Kidney epithelial cell (primary cell): ENCODE data around the gene FNDC5. TPM values are rescaled to one million over a fixed set of nuclear protein-coding genes. Genes with fewer than 3 reads are reported as not detected.

Source experiments
- DNase-seq: peaks from one replicate; pipeline ENCODE4 v3.0.0-alpha.2; 2010; ENCODE audit warnings: low read depth
- H3K27me3 ChIP-seq: 2 replicates; pipeline ENCODE4 v1.6.0; 2011; ENCODE audit warnings: low read length; ENCODE audit not compliant: control insufficient read depth, insufficient read depth
- H3K36me3 ChIP-seq: 2 replicates; pipeline ENCODE4 v1.5.1; 2011; ENCODE audit warnings: low read length; ENCODE audit not compliant: control insufficient read depth, insufficient read depth
- H3K4me3 ChIP-seq: 2 replicates; pipeline ENCODE4 v1.5.1; 2011; ENCODE audit warnings: low read depth, mild to moderate bottlenecking, control low read depth, low read length
- CTCF ChIP-seq: IDR thresholded peaks from 2 replicates; pipeline ENCODE4 v1.5.1; 2011; ENCODE audit warnings: mild to moderate bottlenecking, moderate library complexity, low read length, control low read depth, inconsistent platforms; ENCODE audit not compliant: insufficient read depth, poor library complexity, severe bottlenecking
- total RNA-seq: library from RNA; depleted of rRNA; stranded (reverse); fragments of >200 nt; gene quantifications from 2 replicates; pipeline ENCODE4 v1.2.3, GENCODE V29; 2015

FNDC5 gene
- total RNA-seq, 1 donor from 2014 or later = 0.08 TPM

GRCh38 chr1:32867671-32868070, 3.0 kb downstream of the FNDC5 start:
- H3K36me3 ChIP-seq = no peaks in the 10 kb centered on the region
- H3K27me3 ChIP-seq = peaks cover 24% of the 10 kb centered on the region
- no peak for TF ChIP-seq CTCF
- no peak for DNase-seq
- H3K4me3 ChIP-seq = no peak overlapping the region

DNA sequence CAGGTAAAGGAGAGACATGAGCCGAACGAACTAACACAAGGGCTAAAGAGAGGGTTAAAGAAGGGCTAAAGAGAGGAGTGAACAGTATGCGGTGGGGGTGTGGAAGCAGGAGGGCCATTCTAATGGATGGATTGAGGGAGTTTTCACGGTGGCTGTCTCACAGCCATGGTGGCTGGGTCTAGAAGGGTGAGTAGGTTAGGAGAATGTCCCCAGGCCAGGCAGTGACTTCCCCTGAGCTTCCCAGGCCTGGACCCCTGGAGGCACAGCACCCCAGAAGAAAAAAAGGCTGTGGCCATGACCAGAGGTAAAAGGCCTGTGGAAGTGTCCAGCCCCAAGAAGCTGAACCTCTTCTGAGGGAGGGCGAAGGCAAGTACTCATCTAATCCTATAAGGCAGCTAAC, 3.6 kb downstream of the FNDC5 start:
- DNase-seq = no peak
- Histone ChIP-seq H3K27me3 (peaks cover 22% of the 10 kb centered on the region), H3K36me3 (no peaks in the 10 kb centered on the region), H3K4me3 (no peak overlapping the region)
- TF ChIP-seq CTCF = no peak

- no peak for DNase-seq
- Histone ChIP-seq H3K4me3 (no peak overlapping the region), H3K36me3 (no peaks in the 10 kb centered on the region), H3K27me3 (peaks cover 9% of the 10 kb centered on the region)
- TF ChIP-seq CTCF = no peak
Measured at GRCh38 chr1:32865639-32866405, 4.9 kb downstream of the FNDC5 start.

DNA sequence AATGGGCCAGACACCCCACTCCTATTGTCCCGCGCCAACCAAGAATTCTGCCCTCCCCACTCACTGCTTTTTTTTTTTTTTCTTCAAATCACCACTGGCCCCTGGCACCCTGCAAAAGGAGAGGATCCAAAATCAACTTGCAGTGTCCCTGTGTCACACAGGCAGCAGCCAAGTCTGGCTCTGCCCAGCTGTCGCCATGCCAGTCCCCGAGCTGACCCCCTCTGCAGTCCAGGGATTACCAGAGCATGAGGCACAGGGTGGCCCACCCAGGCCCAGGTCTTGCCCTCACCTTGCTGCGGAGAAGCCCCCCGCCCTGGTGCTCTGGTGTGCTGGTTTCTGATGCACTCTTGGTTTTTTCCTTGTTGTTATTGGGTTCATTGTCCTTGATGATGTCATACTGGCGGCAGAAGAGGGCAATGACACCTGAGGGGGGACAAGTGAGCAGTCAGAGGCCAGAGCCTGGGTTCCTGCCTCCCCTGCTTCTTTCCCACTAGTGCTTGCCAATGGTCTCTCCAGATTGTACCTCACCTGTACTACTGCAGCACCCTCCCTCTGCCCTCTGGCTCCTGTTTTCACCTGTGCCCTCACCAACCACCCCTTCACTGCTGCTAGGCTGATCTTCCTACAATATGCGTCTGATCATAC, 6.2 kb downstream of the FNDC5 start:
- DNase-seq = no peak

GRCh38 chr1:32863881-32864245, 6.8 kb downstream of the FNDC5 start:
- no peak for DNase-seq
- Histone ChIP-seq H3K36me3 (no peaks in the 10 kb centered on the region), H3K4me3 (no peak overlapping the region), H3K27me3 (no peaks in the 10 kb centered on the region)
- no peak for TF ChIP-seq CTCF

More for the DNA sequence above, 6.2 kb downstream of the FNDC5 start:
- Histone ChIP-seq H3K4me3 (no peak overlapping the region), H3K36me3 (no peaks in the 10 kb centered on the region), H3K27me3 (no peaks in the 10 kb centered on the region)
- TF ChIP-seq CTCF = no peak
